Hematopoietic multipotent progenitor cell (in vitro differentiated cells): ENCODE measurements around the gene SGK2. TPM values are rescaled to one million over a fixed set of nuclear protein-coding genes. Genes with fewer than 3 reads are reported as not detected.

Experiments
- DNase-seq, 3 donors: peaks; one replicate each; pipeline ENCODE4 v3.0.0-alpha.2; 2011 to 2015; ENCODE audit warnings: low read depth in 2 of 3, low spot score in 2 of 3
- total RNA-seq: library from RNA; depleted of rRNA; stranded (reverse); fragments of >200 nt; gene quantifications from one replicate; pipeline ENCODE4 v1.2.3, GENCODE V29; 2012

Gene SGK2
- total RNA-seq: 1.3 TPM

DNA sequence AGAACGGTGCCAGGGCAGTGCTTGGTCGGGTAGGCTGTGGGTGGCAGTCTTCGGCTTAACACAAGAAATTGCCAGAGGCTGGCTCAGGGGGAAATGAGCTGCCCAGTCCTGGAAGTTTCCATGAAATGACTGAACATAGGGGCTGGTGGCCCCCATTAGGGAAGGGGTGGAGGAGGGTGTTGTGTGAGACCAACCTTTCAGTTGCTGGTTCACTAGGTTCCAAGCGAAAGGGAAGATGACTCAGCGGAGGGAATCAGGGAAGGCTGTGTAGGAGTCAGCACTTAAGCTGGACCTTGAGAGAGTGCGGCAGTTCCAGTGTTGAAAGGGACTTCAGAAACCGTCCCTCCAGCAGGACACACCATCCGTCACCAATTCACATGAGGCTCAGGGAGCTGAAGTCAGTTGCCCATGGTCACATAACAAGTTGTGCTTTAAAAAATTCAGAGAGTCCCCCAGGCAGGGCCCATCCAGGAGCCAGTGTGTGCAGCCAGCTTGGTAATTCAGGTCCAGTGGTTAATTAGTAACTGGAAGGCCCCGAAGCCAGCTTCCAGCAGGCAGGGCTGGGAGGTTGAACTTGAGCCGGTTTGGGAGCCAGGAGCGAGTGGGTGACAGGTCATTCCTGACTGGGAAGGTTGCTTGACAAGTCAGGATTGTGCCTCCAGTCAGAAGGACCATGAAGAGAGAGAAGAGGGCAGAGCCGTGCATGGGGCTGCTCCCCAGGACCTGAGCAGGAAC lies at the start of gene SGK2:
TSS of gene SGK2 (plus strand) at position 616 of the 735 bp plus-strand sequence. CDS start 7,469 bp downstream, outside the sequence.
- no peak for DNase-seq

DNA sequence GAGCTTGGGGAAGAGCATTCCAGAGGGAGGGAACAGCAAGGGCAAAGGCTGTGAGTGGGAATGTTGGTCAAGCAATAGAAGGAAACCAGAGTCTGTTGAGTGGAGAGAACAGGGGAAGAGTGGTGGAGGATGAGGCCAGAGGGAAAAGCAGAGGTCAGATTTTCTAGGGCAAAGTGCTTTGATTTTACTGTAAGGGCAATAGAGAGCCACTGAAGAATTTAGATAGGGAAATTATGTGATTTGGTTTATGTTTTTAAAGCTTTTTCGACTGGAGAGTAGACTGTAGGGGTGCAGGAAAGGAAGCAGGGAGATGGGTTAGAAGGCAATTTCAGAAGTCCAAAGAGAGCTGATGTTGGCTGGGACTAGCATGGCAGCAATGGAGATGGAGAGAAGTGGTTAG lies 46.9 kb upstream of the SGK2 start:
- DNase-seq: no peak

DNA sequence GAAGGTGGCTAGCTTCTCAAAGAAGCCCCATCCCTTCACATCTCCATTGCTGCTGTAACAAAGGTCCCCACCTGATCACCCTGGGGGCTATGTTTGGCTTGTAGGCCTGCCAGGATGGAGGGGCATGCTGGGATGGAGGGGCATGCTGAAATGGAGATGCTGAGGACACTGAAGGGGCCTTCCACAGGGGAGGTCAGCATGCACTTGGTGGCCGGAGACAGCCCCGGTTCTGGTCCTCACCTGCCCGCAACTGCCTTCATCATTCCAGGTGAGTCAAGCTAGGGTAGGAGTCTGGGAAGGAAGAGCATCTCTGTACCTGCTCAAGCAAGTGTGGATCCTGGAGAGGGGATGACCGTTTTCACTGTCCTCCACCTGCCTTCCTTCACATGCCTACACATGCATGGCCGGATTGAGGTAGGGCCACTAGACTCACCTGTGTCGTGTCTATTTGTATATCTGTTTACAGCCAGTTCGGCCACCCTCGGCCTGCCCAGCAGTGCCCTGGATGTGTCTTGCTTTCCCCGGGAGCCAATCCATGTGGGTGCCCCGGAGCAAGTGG lies 45.4 kb upstream of the SGK2 start:
- no peak for DNase-seq

DNA sequence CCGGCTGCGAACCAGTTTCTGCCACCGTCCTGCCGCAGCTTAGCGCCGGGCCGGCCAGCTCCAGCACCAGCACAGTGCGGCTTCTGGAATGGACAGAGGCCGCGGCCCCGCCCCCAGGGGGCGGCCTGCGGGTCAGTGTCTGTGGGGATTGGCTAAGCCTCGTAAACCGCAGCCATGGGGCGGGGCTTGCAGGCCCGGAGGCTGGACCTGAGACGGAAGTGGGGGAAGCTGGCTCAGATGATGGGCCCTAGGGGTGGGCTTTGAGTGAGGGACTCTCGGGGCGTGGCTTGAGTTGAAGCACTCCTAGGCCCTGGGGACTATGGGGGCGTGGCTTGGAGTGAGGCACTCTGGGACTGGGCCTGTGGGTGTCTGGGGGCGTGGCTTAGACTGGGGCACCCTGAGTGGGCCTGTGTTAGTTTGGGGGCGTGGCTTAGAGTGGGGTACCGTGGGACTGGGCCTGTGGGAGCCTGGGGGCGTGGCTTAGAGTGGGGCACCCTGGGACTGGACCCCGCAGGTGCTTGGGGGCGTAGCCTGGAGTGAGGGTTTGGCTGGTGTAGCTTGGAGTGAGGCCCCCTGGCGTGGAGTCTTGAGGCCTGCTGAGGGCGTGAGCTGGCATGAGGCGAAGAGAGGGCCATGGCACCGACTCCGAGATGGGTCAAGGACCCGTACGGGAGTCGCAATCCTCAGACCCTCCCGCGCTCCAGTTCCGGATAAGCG lies 44.7 kb upstream of the SGK2 start:
- DNase-seq: peak; percentile 77 to 100 (median 97)

DNA sequence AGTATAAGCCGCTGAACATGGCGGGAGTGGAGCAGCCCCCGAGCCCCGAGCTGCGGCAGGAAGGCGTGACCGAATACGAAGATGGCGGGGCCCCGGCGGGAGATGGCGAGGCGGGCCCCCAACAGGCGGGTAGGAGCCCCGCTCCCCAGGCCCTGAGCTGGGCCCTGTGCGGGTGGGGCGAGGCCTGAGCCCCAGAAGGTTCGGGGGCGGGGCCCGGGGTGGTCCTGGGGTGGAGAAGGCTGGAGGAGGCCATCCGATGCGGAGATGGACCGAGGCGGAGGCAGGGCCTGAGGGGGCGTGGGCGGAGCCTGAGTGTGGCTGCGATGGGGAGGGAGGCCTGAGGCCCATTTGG lies 44.2 kb upstream of the SGK2 start:
- no peak for DNase-seq

DNA sequence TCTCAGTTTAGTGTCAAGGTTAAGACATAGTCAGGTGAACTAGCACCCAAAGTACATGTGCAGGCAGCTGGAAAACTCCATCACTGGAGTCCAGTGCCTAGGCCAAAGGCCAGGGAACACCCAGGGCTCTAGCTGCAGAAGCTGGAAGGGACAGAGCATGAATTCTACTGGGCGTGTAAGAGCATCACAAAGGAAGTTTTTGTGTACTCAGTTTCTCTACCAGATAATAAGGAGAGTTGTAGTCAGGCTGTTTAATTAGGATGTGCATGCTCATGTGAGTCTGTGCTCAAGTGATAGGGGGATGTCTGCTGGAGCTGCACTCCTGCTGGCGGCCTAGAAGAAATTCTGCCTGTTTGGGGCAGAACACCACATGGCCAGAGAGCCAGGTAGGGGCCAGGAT lies 43.2 kb upstream of the SGK2 start:
- no peak for DNase-seq

DNA sequence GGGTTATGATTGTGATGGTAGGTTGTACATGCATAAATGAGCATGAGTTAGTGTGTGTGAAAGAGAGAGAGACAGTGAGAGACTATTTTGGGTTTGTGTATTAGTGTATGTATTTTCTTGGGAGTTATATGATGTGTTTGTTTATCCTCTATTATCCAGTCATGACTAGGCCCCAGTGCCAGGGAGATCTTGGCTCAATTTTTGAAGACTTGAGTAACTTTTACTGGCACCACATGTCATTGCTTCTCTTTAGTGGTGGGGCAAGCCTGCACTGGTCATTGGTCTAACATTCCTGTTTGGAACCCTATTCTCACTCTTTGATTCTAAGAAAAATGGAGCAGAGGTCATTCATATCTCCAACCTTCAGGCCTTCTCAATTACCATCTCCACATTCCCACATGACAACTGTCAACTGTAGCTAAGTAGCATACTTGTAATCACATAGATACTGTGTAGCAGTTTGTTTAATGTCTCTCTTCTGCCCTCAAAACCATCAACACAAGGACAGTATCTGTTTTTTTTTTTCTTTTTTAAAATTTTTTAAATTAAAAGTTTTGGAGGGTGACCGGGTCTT lies 42.5 kb upstream of the SGK2 start:
- no peak for DNase-seq

DNA sequence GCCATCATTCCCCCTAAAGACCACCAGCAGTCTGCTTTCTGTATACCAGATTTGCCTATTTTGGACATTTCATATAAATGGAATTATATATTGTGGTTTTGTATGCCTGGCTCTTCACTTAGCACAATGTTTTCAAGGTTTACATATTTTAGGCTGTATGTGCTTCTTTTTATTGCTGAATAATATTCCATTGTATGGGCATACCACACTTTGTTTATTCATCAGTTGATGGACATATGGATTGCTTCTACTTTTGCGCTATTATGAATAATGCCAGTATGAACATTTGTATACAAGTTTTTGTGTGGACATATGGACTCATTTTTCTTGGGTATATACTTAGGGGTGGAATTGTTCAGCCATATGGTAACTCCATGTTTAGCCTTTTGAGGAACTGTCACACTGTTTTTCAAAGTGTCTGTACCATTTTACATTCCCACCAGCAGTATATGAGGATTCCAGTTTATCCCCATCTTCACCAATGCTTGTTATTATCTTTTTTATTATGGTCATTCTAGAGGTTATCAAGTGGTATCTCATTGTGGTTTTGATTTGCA lies 38.7 kb upstream of the SGK2 start:
- DNase-seq: no peak

DNA sequence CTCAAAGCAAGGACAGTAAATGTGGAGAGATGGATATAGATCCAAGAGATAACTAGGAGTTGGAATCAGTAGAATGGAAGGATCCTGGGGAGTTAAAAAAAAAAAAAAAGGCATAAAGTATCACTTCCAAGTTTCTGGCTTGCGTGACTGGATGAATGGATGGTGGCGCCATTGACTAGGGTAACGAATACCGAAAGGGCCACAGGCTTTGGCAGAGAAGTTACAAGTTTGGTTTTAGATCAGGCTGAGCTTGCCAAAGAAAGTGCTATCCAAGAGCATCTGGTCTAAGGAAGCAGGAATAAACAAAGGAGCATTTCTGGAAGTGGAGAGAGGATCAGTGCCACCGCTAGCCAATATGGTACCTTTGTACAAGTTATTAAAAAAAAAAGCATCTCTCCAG lies 33.8 kb upstream of the SGK2 start:
- no peak for DNase-seq

DNA sequence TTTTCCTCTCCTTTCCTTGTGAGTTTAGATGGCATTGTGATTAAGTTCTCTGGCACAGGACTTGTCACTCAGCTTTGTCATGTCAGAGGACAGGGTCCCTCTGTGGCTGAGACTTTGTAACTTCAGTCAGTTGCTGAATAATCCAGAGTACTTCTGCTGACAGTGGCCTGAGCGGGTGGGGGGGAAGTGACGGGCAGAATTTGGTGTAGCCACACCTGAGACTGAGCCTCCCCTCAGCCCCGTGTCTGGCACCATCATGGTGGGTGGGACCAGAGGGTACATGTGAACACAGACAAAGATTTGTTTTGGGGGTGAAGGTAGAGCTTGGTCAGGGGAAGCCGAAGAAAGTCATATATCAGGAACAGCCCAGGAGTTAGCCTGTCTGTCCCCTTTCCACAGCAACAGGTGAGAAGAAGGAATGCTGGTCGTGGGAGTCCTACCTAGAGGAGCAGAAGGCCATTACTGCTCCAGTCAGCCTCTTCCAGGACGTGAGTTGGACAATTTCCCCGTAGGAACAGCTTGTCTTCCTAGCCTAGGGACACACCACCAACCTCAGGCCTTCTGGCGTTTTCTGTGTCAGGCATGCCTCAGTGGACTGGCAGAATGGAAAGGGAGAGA lies 30.5 kb upstream of the SGK2 start:
- no peak for DNase-seq

DNA sequence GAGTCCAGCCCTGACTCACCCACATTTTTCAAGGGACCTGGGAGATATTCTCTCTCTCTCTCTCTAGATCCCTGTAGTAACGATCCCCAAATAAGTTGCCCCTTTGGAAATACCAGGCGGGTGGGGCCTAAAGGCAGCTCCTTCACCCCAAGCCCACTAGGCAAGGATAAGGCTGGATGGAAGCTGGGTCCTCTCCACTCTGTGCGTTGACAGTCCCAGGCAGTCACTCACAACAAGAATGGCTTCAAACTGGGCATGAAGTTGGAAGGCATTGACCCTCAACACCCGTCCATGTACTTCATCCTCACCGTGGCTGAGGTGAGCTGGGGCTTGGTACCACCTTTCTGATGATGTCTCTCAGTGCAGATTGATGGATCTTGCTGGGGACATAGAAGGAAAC lies 29.8 kb upstream of the SGK2 start:
- DNase-seq: no peak

DNA sequence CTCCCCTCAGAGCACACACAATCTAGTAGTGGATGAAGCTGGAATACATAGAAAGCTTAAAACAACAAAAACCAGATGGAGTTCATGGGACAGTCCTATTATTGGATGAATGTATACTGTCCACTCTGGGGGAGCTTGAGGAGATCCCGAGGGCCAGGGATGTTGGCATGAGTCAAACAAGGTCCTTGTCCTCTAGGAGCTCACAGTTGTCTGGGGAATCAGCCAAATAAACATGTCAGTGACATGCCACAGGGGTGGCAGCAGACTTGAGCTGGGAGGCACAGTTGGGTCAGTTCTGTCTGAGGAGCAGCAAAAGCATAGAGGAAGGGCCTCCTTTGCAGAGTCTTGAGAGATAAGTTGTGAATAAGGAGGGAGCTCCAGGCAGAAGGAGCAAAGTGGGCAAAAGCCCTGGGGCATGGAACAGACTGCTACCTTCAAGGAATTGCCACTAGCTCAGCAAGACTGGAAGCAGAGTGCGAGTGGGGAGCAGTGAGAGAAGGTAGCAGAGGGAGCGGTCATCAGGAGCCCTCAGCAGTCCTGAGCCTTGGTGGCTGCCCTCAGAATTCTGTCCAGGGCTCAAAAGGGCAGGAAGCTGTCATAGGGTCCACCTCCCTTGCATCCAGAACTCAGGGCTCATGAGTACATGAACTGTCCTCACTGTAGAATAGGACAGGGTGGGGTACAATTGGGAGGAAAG lies 29.2 kb upstream of the SGK2 start:
- no peak for DNase-seq

DNA sequence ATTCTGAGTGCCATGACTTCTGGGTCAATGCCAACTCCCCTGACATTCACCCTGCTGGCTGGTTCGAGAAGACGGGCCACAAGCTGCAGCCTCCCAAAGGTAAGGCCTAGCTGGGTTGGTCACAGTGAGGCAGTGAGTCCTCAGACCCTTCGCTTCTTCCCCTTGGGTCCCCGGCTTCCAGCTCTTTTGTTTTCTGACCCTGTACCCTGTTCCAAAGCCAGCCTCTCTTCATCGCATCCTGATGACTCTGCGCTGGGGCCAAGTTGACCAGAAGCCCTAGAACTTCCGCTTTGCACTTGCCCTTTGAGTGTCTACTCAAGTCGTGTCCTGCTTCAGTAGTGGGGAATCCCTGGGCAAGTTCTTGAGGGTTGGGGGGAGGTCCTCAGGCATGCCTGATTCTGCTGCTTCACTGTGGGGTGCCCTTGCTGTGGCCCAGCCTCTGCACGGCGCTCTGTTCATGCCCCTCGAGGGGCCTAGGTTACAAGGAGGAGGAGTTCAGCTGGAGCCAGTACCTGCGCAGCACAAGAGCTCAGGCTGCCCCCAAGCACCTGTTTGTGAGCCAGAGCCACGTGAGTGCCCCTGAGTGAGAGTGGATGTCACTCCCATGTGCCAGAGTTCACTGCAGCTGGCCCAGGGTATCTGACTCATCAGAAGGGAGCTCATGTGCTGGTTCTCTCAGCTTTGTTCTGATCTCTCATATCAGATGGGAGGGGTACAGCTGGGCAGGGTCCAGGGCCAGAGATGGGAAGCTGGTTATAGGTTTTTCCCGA lies 28.3 kb upstream of the SGK2 start:
- DNase-seq: no peak

DNA sequence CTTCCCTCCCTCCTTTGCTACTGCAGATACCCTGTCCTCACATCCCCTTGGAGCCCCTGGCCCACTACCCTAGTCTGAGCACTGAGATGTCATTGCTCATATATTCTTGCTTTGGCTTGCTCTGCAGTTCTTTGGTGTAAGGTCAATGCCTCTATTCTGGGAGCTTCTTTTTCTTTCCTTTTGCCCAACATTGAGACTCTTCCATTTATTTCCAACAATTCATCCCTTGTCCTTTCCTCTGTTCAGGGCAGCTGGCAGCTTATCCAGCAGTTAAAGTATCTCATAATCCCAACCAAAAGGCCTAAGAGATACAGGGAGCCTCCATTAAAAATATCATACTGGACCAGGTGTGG lies 27.8 kb upstream of the SGK2 start:
- DNase-seq: no peak

DNA sequence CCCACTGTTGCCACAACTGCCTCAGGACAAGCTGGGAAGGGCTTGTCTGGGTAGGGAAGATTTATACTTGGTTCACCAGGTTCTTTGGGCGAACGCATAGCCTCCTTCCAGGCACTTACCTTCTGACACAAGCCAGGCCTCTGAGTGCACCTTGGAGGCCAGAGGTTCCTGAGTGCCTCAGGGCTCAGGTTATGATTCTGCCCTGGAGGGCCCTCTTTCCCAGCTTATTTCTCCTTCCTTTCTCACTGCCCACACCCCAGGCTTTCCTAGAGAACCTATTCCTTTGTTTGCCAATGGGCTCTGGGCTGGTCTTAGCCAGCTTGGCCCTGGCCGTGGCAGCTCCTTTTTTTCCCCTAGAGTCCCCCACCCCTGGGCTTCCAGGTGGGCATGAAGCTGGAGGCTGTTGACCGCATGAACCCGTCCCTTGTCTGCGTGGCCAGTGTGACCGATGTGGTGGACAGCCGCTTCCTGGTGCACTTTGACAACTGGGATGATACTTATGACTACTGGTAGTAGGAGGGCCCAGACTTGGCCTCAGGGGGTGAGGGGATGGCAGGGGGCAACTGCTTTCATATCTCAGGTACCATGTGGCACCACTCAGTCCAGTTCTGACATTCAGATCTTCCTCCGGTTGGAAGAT lies 26.3 kb upstream of the SGK2 start:
- DNase-seq: no peak

DNA sequence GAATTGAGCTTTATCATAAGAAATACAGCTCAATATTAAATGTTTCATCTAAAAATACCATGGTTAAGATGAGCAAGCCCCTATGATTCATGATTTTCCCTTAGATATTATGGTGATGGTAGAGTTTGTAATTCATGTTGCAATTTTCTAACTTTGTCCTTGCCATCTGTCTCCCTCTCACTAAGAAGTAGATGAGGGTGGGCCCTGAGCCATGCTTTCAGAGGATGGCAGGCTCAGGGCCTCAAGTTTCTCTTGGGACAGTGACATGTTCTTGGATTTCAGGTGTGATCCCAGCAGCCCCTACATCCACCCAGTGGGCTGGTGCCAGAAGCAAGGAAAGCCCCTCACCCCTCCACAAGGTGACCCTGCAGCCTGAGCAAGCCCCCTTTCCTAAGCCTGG lies 25.8 kb upstream of the SGK2 start:
- no peak for DNase-seq

DNA sequence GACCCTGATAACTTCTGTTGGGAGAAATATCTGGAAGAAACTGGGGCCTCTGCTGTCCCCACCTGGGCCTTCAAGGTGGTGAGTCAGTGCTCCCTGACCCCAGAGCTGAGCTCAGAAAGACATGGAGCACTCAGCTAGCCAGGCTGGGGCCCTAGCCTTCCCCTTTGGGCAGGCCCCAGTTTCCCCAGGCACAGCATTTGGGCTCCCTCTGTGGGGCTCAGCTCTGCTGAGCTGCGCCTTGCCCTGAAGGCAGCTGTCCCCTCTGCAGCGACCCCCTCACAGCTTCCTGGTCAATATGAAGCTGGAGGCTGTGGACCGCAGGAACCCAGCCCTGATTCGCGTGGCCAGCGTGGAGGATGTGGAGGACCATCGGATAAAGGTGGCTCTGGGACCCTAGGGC lies 24.8 kb upstream of the SGK2 start:
- DNase-seq: no peak

DNA sequence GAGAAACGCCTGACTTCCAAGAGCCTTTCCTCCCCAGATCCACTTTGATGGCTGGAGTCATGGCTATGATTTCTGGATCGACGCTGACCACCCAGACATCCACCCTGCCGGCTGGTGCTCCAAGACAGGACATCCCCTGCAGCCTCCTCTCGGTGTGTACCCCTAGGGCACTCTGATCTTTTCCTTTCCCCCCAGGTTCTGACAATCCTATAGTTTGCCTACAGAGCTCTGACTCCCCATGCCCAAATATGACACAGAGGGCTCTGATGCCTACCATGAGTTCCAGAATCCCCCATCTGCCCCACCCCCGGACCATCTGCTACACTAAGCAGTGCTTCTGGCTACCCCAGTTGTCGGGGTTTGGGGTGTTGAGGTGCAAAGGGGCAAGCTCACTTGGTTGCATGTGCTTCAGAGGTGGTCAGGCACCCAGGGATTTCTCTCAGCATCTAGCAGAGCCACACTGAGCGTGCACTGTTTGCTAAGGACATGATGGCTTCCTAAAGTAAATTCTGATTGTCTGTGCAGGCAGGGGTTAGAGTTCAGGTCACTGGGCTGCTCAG lies 24.0 kb upstream of the SGK2 start:
- DNase-seq: no peak

DNA sequence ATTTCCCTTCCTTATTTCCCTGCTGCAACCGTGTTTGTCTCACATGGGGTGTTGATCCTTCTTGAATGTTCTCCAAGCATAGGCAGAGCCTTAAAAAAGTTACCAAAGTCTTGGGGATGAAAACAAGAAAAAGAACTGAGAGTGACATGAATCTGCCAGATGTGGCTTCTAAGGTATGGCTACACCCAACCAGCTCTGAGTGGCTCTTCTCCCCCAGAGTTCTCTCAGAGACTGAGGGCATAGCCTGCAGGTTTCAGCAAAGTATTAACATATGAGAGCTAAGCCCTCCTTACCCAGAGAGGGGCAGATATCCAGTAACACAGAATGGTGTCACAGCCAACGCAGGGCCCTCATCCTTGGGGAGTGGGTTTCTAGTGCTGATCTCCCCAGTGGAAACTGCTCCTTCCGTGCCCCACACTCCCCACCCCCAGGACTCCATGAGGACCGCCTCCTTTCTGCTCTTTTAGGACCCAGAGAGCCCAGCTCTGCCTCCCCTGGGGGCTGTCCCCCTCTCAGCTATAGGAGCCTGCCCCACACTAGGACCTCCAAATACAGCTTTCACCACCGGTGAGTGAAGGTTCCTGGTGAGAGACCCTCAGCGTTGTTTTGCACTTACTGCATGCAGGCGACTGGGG lies 23.3 kb upstream of the SGK2 start:
- no peak for DNase-seq
